Ascending aorta (tissue), 2 donors: Measurements from ENCODE around the gene LSS. TPM values are rescaled to one million over a fixed set of nuclear protein-coding genes. Genes with fewer than 3 reads are reported as not detected.

Experiments
- DNase-seq, 2 donors: peaks; one replicate each; pipeline ENCODE4 v3.0.0-alpha.2; 2019; ENCODE audit warnings: low spot score in 2 of 2
- H3K27ac ChIP-seq, 2 donors: fragments of 200-600 bp; sonication (generic); one replicate each; pipeline ENCODE4 v1.5.1; 2016 to 2017; ENCODE audit warnings: mild to moderate bottlenecking in 1 of 2
- H3K27me3 ChIP-seq: fragments of 200-600 bp; sonication (generic); one replicate; pipeline ENCODE4 v1.5.1; 2017
- H3K36me3 ChIP-seq, 2 donors: fragments of 200-600 bp; sonication (generic); one replicate each; pipeline ENCODE4 v1.5.1; 2016
- H3K4me1 ChIP-seq, 2 donors: fragments of 200-600 bp; sonication (generic); one replicate each; pipeline ENCODE4 v1.5.1; 2016 to 2017; ENCODE audit warnings: mild to moderate bottlenecking in 1 of 2
- H3K4me3 ChIP-seq, 2 donors: fragments of 200-600 bp; sonication (generic); one replicate each; pipeline ENCODE4 v1.5.1; 2016 to 2017; ENCODE audit warnings: mild to moderate bottlenecking in 1 of 2
- H3K9me3 ChIP-seq, 2 donors: fragments of 200-600 bp; sonication (generic); one replicate each; pipeline ENCODE4 v1.5.1; 2016
- CTCF ChIP-seq, 3 experiments: fragments of 200-600 bp in 2 of 3; fragments of 450-650 bp in 1 of 3; sonication (generic) in 2 of 3; IDR thresholded peaks; one replicate each; pipeline ENCODE4 v1.5.1; 2016 to 2019; ENCODE audit warnings: antibody characterized with exemption in 3 of 3, mild to moderate bottlenecking in 1 of 3, moderate library complexity in 1 of 3
- intact Hi-C: fragments of 100-400 bp; cut with DNase I; formaldehyde crosslinking; loops from one replicate; pipeline ENCODE4 v1.15.1; 2023
- total RNA-seq: library from RNA; depleted of rRNA; stranded (reverse); fragments of >200 nt; gene quantifications from one replicate; pipeline ENCODE4 v1.1.0, GENCODE V29; 2016

LSS gene
- total RNA-seq, 1 donor from 2014 or later: 49.4 TPM

DNA sequence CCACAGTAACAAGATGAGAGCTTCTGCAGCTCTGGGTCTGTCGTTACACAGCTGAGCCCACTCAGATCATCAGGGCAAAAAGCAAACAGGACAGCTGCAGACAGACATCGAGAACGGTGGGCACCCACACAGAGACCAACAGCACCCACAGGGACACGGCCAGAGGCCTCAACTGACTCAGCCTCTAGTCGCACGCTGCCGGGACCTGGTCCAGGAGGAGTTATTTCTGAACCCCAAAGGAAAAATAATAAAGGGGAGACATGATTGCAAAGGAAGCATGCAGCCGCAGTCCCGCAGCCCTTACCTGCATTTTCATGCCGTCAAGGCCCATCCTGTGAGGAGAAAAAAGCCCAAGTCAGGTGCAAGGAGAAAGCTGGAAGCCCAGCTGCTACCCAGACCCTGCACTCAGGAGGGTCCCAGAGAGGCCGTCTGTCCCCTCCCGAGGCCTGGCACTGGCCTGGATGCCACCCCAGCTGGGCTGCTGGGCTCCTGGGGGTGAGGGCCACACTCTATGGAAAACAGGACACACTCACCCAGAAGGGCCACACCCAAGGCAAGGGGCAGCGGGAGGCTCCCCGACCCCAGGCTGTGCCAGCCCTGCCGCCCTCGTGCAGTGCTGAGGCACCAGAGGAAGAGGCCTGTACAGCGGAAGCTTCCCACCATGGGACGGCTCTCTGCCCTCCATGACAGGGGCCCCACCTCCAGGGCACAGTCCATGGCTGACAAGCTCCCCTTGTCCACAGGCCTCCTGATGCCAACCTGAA lies 15.7 kb downstream of the LSS start:
- TF ChIP-seq CTCF (IDR thresholded peaks at IDR 0.05): no peak
- peak in 1 of 2 donors; percentile 51 for DNase-seq
- Histone ChIP-seq H3K36me3 (peaks cover 71 to 94% of the 10 kb centered on the region in 2 donors), H3K27ac (no peak overlapping the region), H3K27me3 (no peaks in the 10 kb centered on the region), H3K4me3 (no peak overlapping the region), H3K9me3 (no peaks in the 10 kb centered on the region), H3K4me1 (no peaks in the 10 kb centered on the region)
- intact Hi-C loops: no loop called here

DNA sequence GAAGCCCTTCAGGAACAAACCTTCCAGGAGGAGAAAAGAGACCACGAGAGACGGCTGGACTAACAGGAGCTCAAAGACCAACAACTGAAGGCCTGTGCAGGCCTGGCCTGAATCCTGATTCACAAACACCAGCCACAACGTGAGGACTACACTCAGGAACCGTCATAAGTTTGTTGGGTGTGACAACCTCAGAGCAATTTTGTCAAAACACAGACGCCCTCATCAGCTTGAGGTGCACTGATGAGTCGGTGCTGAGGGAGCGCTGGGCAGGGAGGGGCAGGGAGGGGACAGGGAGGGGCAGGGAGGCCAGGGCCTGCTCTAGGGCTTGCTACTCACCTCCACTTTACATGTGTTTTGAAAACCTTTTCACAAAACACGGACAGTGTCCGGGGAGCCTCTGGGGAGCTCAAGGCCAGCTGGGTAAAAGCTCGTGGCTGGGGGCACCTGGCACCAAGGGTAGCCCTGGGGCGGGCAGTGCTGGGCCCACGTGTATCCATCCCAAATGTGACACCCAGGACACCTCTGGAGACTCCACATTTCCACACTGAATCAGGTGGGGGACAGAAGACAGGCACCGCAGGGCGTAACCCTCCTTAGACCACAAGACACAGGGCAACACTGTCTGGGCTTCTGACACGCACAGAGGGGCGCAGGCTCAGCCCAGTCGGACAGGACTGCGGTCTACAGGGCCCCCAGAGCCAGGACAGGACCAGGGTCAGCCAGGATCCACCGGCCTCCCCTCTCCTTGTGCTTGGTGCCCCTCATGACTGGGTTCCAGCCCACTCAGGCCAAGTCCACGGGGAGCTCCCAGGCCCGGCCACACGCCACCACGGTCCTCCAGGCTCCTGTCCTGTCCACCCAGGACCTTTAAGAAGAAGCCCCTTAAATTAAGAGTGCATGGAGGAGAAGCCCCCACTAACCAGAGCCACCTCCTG lies 16.5 kb downstream of the LSS start:
- no peak for DNase-seq

DNA sequence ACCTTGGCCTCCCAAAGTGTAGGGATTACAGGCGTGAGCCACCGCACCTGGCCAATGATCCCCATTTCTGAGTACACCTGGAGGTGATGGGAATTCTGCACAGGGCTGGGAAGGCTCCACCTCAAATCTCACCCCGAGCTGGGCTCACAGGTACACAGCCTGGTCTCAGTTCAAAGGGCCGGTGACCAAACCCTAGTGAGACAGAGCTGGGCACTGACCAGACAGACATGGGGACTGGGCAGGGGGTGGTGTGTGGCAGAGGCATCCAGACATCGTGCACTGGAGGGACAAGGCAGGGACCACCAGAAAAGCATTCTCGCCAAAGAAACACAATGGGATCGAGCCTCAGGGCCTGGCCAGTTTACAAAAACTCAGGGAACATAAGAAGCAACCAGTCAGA lies 17.2 kb downstream of the LSS start:
- no peak for TF ChIP-seq CTCF (IDR thresholded peaks at IDR 0.05)
- H3K36me3 ChIP-seq: peaks cover 85 to 97% of the 10 kb centered on the region in 2 donors
- no peaks in the 10 kb centered on the region for H3K4me1 ChIP-seq
- H3K4me3 ChIP-seq: no peak overlapping the region
- no peak for DNase-seq
- no peak overlapping the region for H3K27ac ChIP-seq
- no peaks in the 10 kb centered on the region for H3K9me3 ChIP-seq
- H3K27me3 ChIP-seq: no peaks in the 10 kb centered on the region
- intact Hi-C loops: no loop called here

More for the DNA sequence above, 16.5 kb downstream of the LSS start:
- intact Hi-C loops: no loop called here
- H3K27ac ChIP-seq: no peak overlapping the region
- no peak for TF ChIP-seq CTCF (IDR thresholded peaks at IDR 0.05)
- no peaks in the 10 kb centered on the region for H3K9me3 ChIP-seq
- H3K27me3 ChIP-seq: no peaks in the 10 kb centered on the region
- no peak overlapping the region for H3K4me3 ChIP-seq
- peaks cover 80 to 95% of the 10 kb centered on the region in 2 donors for H3K36me3 ChIP-seq
- no peaks in the 10 kb centered on the region for H3K4me1 ChIP-seq

DNA sequence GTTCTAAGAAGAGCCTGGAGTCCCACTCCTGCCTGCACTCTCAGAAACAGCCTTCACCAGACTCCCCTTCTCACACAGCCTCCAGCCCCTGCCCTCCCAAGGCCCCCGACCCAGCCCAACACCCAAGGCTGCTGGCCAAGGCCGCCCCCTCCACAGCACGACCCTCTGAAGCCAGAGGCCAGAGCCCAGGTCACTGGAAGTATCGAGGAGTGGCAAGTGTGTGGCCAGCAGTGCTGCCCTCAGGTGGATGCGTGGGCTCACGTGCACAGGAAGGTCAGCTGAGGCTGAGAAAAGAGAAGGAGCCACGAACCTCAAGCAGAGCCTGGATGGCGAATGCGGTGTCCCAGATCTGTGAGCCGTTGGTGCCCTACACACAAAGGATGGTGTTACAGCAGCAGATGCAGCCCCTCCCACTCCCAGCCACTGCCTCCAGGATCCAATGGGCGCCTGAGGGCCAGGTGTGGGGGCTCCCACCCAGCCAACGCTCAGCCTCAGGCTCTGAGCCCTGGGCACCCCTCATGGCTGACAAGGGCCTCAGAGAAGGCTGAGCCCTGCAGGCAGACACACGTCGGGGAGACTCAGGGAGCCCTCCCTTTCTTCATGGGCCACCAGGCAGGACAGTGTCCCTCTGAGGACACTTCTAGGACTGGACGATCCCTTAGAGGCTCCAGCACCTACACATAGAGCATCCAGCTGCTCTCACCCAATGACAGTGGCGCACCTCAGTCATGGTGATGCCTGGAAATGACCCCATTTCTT lies 18.0 kb downstream of the LSS start:
- Histone ChIP-seq H3K4me3 (no peak overlapping the region), H3K9me3 (no peaks in the 10 kb centered on the region), H3K36me3 (peaks cover 85 to 97% of the 10 kb centered on the region in 2 donors), H3K27me3 (no peaks in the 10 kb centered on the region), H3K4me1 (no peaks in the 10 kb centered on the region), H3K27ac (no peak overlapping the region)
- peak in 1 of 2 donors; percentile 54 for DNase-seq
- TF ChIP-seq CTCF (IDR thresholded peaks at IDR 0.05): no peak
- intact Hi-C loops: no loop called here
